HepG2 (cell line): ENCODE results near the gene NYAP2. TPM values are rescaled to one million over a fixed set of nuclear protein-coding genes. Genes with fewer than 3 reads are reported as not detected.

Source experiments
- ATAC-seq: fragments of 200-7000 bp; cut with Tn5 transposase; 3 replicates; pipeline ENCODE4 v1.9.1; 2020; ENCODE audit warnings: mild to moderate bottlenecking, moderate library complexity
- BruUV-seq: library from RNA; stranded (reverse); fragments of 400-500 nt; replicated peaks from 2 replicates; lab custom pipeline; 2021; lab: Mats Ljungman, UMichigan
- CTCF ChIA-PET: fragments of 300-600 bp; formaldehyde crosslinking; extraction: SDS; loops from one replicate; lab custom pipeline; 2021; ENCODE audit warnings: low total read pairs, inconsistent platforms, low intra/inter-chr PET ratio; lab: Yijun Ruan, JAX
- POLR2A ChIA-PET: fragments of 350-600 bp; sonication (Branson Sonifier 250); formaldehyde crosslinking; loops from one replicate; lab custom pipeline; 2020; ENCODE audit warnings: antibody characterized with exemption, inconsistent platforms; lab: Yijun Ruan, JAX
- DNase-seq: peaks from one replicate; pipeline ENCODE4 v3.0.0-alpha.2; 2015; ENCODE audit warnings: low spot score
- FAIRE-seq: peaks from 3 replicates; lab custom pipeline; 2011; peaks lifted over from hg19 to GRCh38; lab: Jason Lieb, UNC
- H2AFZ ChIP-seq: one replicate; pipeline ENCODE4 v1.6.1; 2011; ENCODE audit warnings: low read length, inconsistent platforms
- H3K27ac ChIP-seq: fragments of 300-600 bp; 3 replicates; pipeline ENCODE4 v1.8.0; 2011; ENCODE audit warnings: mixed run types, mild to moderate bottlenecking, mixed read lengths, low read length, inconsistent platforms; ENCODE audit not compliant: insufficient read depth; ENCODE audit errors: extremely low read length
- H3K27me3 ChIP-seq, 2 experiments: fragments of 200-600 bp in 1 of 2; 2 replicates in 1 of 2; 3 replicates in 1 of 2; pipeline versions ENCODE4 v1.6.0 to v1.8.0; 2011; ENCODE audit warnings: low read length in 2 of 2, mild to moderate bottlenecking in 2 of 2, moderate library complexity in 2 of 2, inconsistent platforms in 1 of 2; ENCODE audit not compliant: insufficient read depth in 2 of 2, control insufficient read depth in 1 of 2
- H3K36me3 ChIP-seq, 2 experiments: fragments of 200-600 bp in 1 of 2; replicated peaks in 1 of 2; 2 replicates in 1 of 2; 3 replicates in 1 of 2; pipeline versions ENCODE4 v1.5.1 to v1.8.0; 2011; ENCODE audit warnings: low read length in 2 of 2, inconsistent platforms in 1 of 2; ENCODE audit not compliant: insufficient read depth in 2 of 2, control insufficient read depth in 1 of 2
- H3K4me1 ChIP-seq: 2 replicates; pipeline ENCODE4 v1.5.1; 2012; ENCODE audit warnings: low read length, inconsistent platforms; ENCODE audit not compliant: insufficient read depth
- H3K4me2 ChIP-seq: 2 replicates; pipeline ENCODE4 v1.6.0; 2011; ENCODE audit warnings: low read depth, low read length, inconsistent platforms
- H3K4me3 ChIP-seq, 3 experiments: fragments of 200-600 bp in 1 of 3; sonication (generic), shearing (Covaris generic) in 1 of 3; replicated peaks in 1 of 3; 2 replicates each; pipeline ENCODE4 v1.5.1; 2011 to 2016; ENCODE audit warnings: low read length in 3 of 3, inconsistent platforms in 2 of 3, low read depth in 2 of 3, mild to moderate bottlenecking in 2 of 3, control low read depth in 1 of 3, mixed read lengths in 1 of 3; ENCODE audit not compliant: insufficient read depth in 1 of 3
- H3K79me2 ChIP-seq: one replicate; pipeline ENCODE4 v1.6.1; 2011; ENCODE audit warnings: low read length, inconsistent platforms; ENCODE audit not compliant: insufficient read depth
- H3K9ac ChIP-seq: 2 replicates; pipeline ENCODE4 v1.6.0; 2011; ENCODE audit warnings: mild to moderate bottlenecking, low read depth, low read length, inconsistent platforms; ENCODE audit not compliant: insufficient read depth
- H3K9me3 ChIP-seq: 2 replicates; pipeline ENCODE4 v1.5.1; 2012; ENCODE audit warnings: mild to moderate bottlenecking, low read length
- H4K20me1 ChIP-seq: 2 replicates; pipeline ENCODE4 v1.6.0; 2011; ENCODE audit warnings: inconsistent platforms, mild to moderate bottlenecking, low read length, moderate library complexity; ENCODE audit not compliant: insufficient read depth
- BATF2 ChIP-seq: sonication (generic); formaldehyde crosslinking; IDR thresholded peaks from 2 replicates; pipeline ENCODE4 v1.8.0; 2022; ENCODE audit warnings: mild to moderate bottlenecking, missing genetic modification reagents, moderate library complexity
- BRD4 ChIP-seq: sonication (generic); formaldehyde crosslinking; IDR thresholded peaks from 2 replicates; pipeline ENCODE4 v1.4.0; 2020; ENCODE audit warnings: missing genetic modification reagents
- DNMT3B ChIP-seq: conservative IDR thresholded peaks from 2 replicates; pipeline ENCODE4 v1.6.1; 2016; ENCODE audit warnings: missing biosample characterization, control low read depth
- EEA1 ChIP-seq: sonication (generic); formaldehyde crosslinking; IDR thresholded peaks from 2 replicates; pipeline ENCODE4 v1.5.1; 2020; ENCODE audit warnings: mild to moderate bottlenecking, missing genetic modification reagents, borderline replicate concordance
- HHEX ChIP-seq: IDR thresholded peaks from 2 replicates; pipeline ENCODE4 v1.6.1; 2016; ENCODE audit warnings: control low read depth
- HMG20A ChIP-seq: IDR thresholded peaks from 2 replicates; pipeline ENCODE4 v1.6.1; 2016; ENCODE audit warnings: borderline replicate concordance
- IKZF1 ChIP-seq: fragments of 450-650 bp; IDR thresholded peaks from 2 replicates; pipeline ENCODE4 v1.7.1; 2016
- MBD4 ChIP-seq: IDR thresholded peaks from 2 replicates; pipeline ENCODE4 v1.6.1; 2012; ENCODE audit warnings: low read length, inconsistent platforms, borderline replicate concordance
- YEATS4 ChIP-seq: sonication (generic); formaldehyde crosslinking; IDR thresholded peaks from 2 replicates; pipeline ENCODE4 v1.4.0; 2020; ENCODE audit warnings: missing genetic modification reagents, borderline replicate concordance
- ZNF230 ChIP-seq: sonication (generic); formaldehyde crosslinking; IDR thresholded peaks from 2 replicates; pipeline ENCODE4 v1.4.0; 2020; ENCODE audit warnings: mild to moderate bottlenecking, missing genetic modification reagents
- ZNF546 ChIP-seq: sonication (generic); formaldehyde crosslinking; conservative IDR thresholded peaks from 2 replicates; pipeline ENCODE4 v1.8.1; 2023; ENCODE audit warnings: mild to moderate bottlenecking, missing genetic modification reagents
- ZNF614 ChIP-seq: IDR thresholded peaks from 2 replicates; pipeline ENCODE4 v1.6.1; 2018; ENCODE audit warnings: missing biosample characterization, missing genetic modification reagents, inconsistent platforms, borderline replicate concordance
- WGBS: methylation state at CpG from one replicate; pipeline ENCODE4 v1.1.6; 2017; ENCODE audit warnings: low lambda C conversion rate; 5-methylcytosine and 5-hydroxymethylcytosine counted together
- in situ Hi-C: cut with HindIII; loops from 2 replicates; pipeline ENCODE4 v1.10.0; 2017; ENCODE audit warnings: low pct_unique_long_range_greater_than_20kb; ENCODE audit not compliant: extremely low pct_ligation_motif_present
- intact Hi-C: fragments of 100-400 bp; cut with micrococcal nuclease; formaldehyde crosslinking; loops from one replicate; pipeline ENCODE4 v1.10.0; 2022; ENCODE audit not compliant: unreplicated experiment
- polyA plus RNA-seq, 8 experiments: library from polyadenylated mRNA; depleted of rRNA in 3 of 8; stranded (reverse) in 7 of 8; unstranded in 1 of 8; fragments of >200 nt; fragmentation: Illumina TruSeq in 4 of 8; extraction: Trizol in 4 of 8; gene quantifications; 2 replicates each; pipeline versions ENCODE4 v1.2.1 to v1.2.3, GENCODE V29; 2011 to 2016; ENCODE audit warnings: low read depth in 4 of 8, missing spikeins in 1 of 8, mixed read lengths in 1 of 8; ENCODE audit not compliant: insufficient read depth in 1 of 8
- total RNA-seq, 5 experiments: library from RNA; depleted of rRNA; stranded (reverse); fragments of >200 nt; fragmentation: Illumina TruSeq; extraction: Trizol; gene quantifications; 2 replicates each; pipeline ENCODE4 v1.2.3, GENCODE V29; 2016; ENCODE audit warnings: low read depth in 1 of 5
- TF ChIP-seq, protein P1 (sequence below): sonication (generic); formaldehyde crosslinking; IDR thresholded peaks from 2 replicates; pipeline ENCODE4 v1.4.0; 2020; ENCODE audit warnings: missing genetic modification reagents

Gene NYAP2
- total and polyA plus RNA-seq, 2 of the 13 experiments (the other 11 are each of a cell fraction or from before 2014, with no cell fraction given) = not detected

DNA sequence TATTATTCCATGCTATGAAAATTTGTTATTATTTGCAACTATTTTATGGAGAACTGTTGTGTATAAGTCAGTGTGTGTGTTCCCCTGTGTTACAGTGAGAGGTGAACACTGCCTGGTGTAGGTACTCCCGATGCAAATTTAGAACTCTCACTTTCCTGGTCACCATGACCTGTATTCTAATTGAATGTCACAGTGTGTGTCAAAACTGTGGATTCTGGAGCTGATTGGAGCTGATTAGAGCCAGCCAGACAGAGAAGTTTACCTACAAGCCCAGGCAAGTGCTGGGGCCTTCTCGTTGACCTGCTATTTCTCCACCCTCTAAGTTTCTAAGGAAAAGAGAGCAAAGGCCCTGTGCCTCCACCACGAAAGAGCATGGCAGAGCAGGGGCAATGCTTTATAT lies 216.0 kb downstream of the NYAP2 start:
- WGBS = 7% methylated on average over 3 of the region's 3 CpGs
- no TSS peak for BruUV-seq
- Histone ChIP-seq H2AFZ (no peak overlapping the region), H3K4me3 (no peak overlapping the region), H3K9me3 (no peaks in the 10 kb centered on the region), H3K4me1 (no peaks in the 10 kb centered on the region), H3K36me3 (no peaks in the 10 kb centered on the region), H3K27ac (no peak overlapping the region), H3K9ac (no peak overlapping the region), H3K27me3 (no peaks in the 10 kb centered on the region), H3K79me2 (no peaks in the 10 kb centered on the region), H4K20me1 (no peaks in the 10 kb centered on the region), H3K4me2 (no peak overlapping the region)
- in situ Hi-C loops (no loop called here), intact Hi-C loops (no loop called here)
- TF ChIP-seq DNMT3B (no peak), IKZF1 (no peak), EEA1 (CRISPR knock-in tag) (no peak), HHEX (CRISPR knock-in tag) (no peak), BATF2 (CRISPR knock-in tag) (no peak), MBD4 (no peak), BRD4 (CRISPR knock-in tag) (no peak), YEATS4 (CRISPR knock-in tag) (no peak), ZNF546 (CRISPR knock-in tag) (no peak), ZNF230 (CRISPR knock-in tag) (no peak), ZNF614 (CRISPR knock-in tag) (no peak), HMG20A (CRISPR knock-in tag) (no peak)
- TF ChIP-seq, protein P1, sequence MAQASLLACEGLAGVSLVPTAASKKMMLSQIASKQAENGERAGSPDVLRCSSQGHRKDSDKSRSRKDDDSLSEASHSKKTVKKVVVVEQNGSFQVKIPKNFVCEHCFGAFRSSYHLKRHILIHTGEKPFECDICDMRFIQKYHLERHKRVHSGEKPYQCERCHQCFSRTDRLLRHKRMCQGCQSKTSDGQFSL (CRISPR knock-in tag) = no peak
- ChIA-PET POLR2A (no interaction called here), CTCF (no interaction called here)
- FAIRE-seq = no peak
- no peak for ATAC-seq
- no peak for DNase-seq
